Activated CD4-positive, alpha-beta T cell treated with anti-CD3 and anti-CD28 coated beads for 36 hours (primary cell): ENCODE data around the gene TUBA8. TPM values are rescaled to one million over a fixed set of nuclear protein-coding genes. Genes with fewer than 3 reads are reported as not detected.
"Not testable (repeated sequence)": the region's sequence is repeated elsewhere in the genome, so short reads cannot be mapped to it uniquely, and the experiment has no call there.

Experiments used
- ATAC-seq: fragments of 200-7000 bp; cut with Tn5 transposase; one replicate; pipeline ENCODE4 v1.10.0; 2021; ENCODE audit warnings: mild to moderate bottlenecking, moderate library complexity
- CTCF ChIA-PET: fragments of 350-600 bp; sonication (Branson Sonifier 250); formaldehyde crosslinking; loops from one replicate; lab custom pipeline; 2021; ENCODE audit warnings: antibody characterized with exemption; lab: Charles Lee
- POLR2A ChIA-PET: fragments of 350-600 bp; sonication (Branson Sonifier 250); formaldehyde crosslinking; loops from one replicate; lab custom pipeline; 2021; ENCODE audit warnings: antibody characterized with exemption, inconsistent platforms; lab: Charles Lee
- DNase-seq: peaks from one replicate; pipeline ENCODE4 v3.0.0-alpha.2; 2020
- H3K27ac Mint-ChIP-seq: one replicate; pipeline ENCODE4 v1.8.0; 2021; ENCODE audit warnings: mixed read lengths
- H3K27me3 Mint-ChIP-seq: one replicate; pipeline ENCODE4 v1.8.0; 2021; ENCODE audit warnings: mixed read lengths
- H3K36me3 Mint-ChIP-seq: one replicate; pipeline ENCODE4 v1.8.0; 2021; ENCODE audit warnings: low read depth, mixed read lengths
- H3K4me1 Mint-ChIP-seq: one replicate; pipeline ENCODE4 v1.8.0; 2021; ENCODE audit warnings: mixed read lengths
- H3K4me3 Mint-ChIP-seq: one replicate; pipeline ENCODE4 v1.8.0; 2021; ENCODE audit warnings: mild to moderate bottlenecking, moderate library complexity, mixed read lengths
- H3K9me3 Mint-ChIP-seq: one replicate; pipeline ENCODE4 v1.8.0; 2021; ENCODE audit warnings: low read depth, mixed read lengths
- intact Hi-C, 2 experiments: fragments of 100-400 bp; cut with DNase I in 1 of 2; cut with micrococcal nuclease in 1 of 2; formaldehyde crosslinking; loops; one replicate each; pipeline versions ENCODE4 v1.14.2 to v1.15.1; 2022 to 2024; cut with DNase I, micrococcal nuclease
- total RNA-seq, 2 experiments: library from RNA; stranded (reverse); gene quantifications; one replicate each; pipeline ENCODE4 v1.2.3, GENCODE V29; 2021

TUBA8 gene
- total RNA-seq, 2 experiments from 2014 or later, result 1.9 to 2.6 TPM

DNA sequence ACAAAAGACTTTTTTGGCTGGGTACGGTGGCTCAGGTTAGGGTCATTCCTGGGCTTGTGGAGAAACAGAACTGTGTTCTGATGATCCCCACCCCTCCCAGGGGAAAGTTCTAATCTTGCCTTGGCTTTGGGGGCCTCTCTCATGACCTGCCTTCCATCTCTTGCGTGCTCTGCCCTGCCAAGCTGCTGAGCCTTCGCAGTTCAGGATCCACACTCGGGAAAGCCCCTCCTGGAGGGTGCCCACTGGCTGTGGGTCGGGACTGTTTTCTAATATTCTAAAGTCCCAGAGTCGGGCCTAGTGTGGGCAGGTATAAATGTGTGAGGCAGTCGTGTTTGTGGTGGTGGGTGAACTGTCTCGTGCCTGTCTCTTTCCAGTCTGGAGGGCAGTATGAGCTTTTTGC lies 62.2 kb downstream of the TUBA8 start:
- H3K27ac Mint-ChIP-seq, H3K4me3 Mint-ChIP-seq, POLR2A ChIA-PET, CTCF ChIA-PET, ATAC-seq, H3K9me3 Mint-ChIP-seq, intact Hi-C loops, DNase-seq, H3K27me3 Mint-ChIP-seq, H3K4me1 Mint-ChIP-seq, H3K36me3 Mint-ChIP-seq: not testable (repeated sequence)

DNA sequence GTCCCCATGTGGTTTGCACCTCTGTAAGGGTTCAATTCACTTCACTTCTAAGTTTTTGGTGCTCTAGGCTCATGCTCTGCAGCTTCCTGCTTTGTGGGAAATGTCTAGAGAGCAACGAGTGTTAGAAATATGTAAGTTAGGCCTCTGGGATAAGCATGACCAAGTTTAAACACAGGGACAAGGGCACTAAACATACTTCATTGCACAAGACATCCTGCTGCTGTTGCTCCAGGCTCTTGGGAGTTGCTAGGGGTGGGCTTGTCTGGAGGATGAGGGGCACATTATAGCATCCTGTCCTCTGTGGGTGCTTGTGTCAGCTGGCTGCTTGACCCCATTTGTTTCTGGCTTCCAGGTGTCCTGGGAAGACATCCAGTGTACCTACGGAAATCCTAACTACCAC lies 62.8 kb downstream of the TUBA8 start:
- H3K27me3 Mint-ChIP-seq, H3K27ac Mint-ChIP-seq, CTCF ChIA-PET, intact Hi-C loops, POLR2A ChIA-PET, H3K36me3 Mint-ChIP-seq, H3K9me3 Mint-ChIP-seq, DNase-seq, H3K4me1 Mint-ChIP-seq, ATAC-seq, H3K4me3 Mint-ChIP-seq: not testable (repeated sequence)

Other genes with a start within 250 kb of the TUBA8 start
- 10 to 100 TPM; 21.9 to 22.5 TPM for gene MICAL3, start 86.2 kb upstream of the TUBA8 start, total RNA-seq
- gene PEX26, start 32.8 kb upstream of the TUBA8 start, total RNA-seq, result 10 to 100 TPM; 50.7 to 58.0 TPM
- 10 to 100 TPM; 18.0 to 18.3 TPM for gene USP18, start 39.4 kb downstream of the TUBA8 start, total RNA-seq